ENCODE measurements around the gene RAD51B.
A peak's percentile ranks its signal among the peaks of the same experiment; 100 is the strongest.

The RAD51B gene

GRCh38 chr14:68702135-68702534 is 882.6 kb downstream of the RAD51B start:
- DNase-seq (ENCODE audit: low read depth), result no peak

- no peak for DNase-seq (ENCODE audit: low read depth)
Measured at GRCh38 chr14:68702578-68702977, 883.0 kb downstream of the RAD51B start.

GRCh38 chr14:68703093-68703492 is 883.5 kb downstream of the RAD51B start:
- peak; percentile 90 for DNase-seq (ENCODE audit: low read depth)

- DNase-seq (ENCODE audit: low read depth), result no peak
Measured at GRCh38 chr14:68704736-68705720, 885.4 kb downstream of the RAD51B start.

DNA sequence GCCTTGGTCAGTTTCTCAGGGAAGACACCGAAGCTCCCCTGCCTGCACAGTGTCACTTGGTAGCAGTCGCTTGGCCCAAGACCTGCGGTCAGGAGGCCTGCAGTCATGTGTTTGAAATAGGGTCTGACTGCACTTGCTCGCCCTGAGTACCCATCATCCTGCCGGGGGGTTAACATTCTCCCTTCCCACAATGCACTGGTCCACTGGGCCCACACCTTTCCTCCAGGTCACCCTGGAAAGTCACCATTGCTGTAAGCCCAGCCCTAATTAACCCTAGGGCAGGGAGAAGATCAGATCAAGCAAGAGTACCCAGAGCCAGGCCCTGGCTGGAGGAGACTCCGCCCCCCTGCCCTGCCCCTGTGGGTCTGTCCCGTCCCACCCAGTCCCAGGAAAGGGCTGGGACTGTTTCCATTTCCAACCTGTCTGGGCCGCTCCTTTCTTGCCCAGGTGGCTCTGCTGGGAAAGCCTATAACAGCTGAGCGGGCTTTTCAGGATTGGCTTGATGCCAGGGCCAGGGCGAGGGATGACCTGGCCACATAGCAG is 886.2 kb downstream of the RAD51B start:
- DNase-seq (ENCODE audit: low read depth), result no peak

DNA sequence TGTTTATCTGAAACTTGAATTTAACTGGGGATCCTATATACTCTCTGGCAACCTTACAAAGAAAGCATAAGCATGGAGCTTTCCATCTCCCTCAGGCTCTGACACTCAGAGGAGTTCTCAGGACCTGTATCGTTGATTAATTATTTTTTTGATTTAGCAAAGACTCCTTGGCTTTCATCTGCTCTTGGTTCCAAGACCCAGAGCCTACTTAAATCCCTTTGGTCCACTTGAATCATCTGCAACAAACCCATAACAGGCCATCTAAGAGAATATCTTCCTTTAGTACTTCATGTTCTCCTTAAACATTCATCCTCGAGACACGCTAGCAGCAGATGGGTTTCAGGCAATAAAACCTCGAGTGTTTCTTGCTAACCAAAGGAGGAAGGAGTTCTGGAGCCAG is 887.9 kb downstream of the RAD51B start:
- DNase-seq (ENCODE audit: low read depth), result no peak

GRCh38 chr14:68708343-68708742 is 888.8 kb downstream of the RAD51B start:
- DNase-seq (ENCODE audit: low read depth), result no peak

DNA sequence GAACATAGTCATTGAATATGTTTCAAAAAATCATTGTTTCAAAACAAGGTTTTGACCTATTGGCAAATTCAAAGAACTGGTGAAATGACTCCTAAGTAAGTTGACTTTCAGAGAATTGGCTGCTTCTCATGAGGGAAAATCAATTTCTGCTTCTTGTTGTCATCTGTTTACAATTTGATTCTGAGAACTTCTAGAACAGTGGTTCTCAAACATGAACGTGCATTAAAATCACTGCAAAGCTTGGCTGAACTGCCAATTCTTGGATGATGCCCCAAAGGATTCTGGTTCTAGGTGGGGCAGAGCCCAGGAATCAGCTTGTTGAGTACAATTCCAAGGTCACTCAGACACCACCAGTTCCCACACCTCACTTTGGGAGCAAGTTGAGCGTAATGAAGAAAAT is 889.4 kb downstream of the RAD51B start:
- no peak for DNase-seq (ENCODE audit: low read depth)

GRCh38 chr14:68710776-68711175 is 891.2 kb downstream of the RAD51B start:
- DNase-seq (ENCODE audit: low read depth), result no peak

DNA sequence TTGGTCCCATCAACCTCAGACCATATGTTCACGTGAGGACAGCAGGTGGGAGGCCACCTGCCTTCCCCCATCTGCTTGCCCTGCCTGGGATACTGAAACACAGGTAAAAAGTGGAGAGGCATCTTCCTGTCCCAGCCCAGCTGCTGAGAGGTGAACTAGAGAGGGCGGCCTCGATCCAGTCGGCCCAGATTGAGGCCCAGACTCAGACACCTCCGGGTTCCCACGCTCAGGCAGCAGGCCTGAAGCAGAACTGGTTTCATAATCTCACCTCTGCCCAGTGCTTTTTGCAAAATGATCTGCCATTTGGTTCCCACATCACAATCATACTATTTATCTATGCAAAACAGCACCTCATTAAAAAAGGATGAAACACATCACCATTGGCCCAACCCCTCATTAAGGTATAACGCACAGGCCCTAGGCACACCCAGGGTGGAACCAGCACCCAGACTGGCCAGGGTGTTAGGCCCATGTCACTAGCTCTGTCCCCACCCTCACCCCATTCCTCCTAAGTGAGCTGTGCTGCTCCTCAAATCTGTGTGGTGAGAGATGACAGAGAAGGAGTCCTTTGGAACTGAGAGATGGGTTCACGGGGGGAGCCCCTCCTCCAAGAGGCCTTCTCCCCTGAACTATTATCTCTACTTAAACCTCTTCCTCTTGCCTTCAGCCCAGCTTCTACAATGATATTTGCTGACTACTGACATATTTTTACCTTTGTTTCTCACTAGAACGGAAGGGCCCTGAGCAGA is 892.2 kb downstream of the RAD51B start:
- no peak for DNase-seq (ENCODE audit: low read depth)

GRCh38 chr14:68712703-68713370 is 893.3 kb downstream of the RAD51B start:
- no peak for DNase-seq (ENCODE audit: low read depth)

- DNase-seq (ENCODE audit: low read depth), result no peak
Measured at GRCh38 chr14:68713782-68714181, 894.2 kb downstream of the RAD51B start.

GRCh38 chr14:68714991-68715924 is 895.7 kb downstream of the RAD51B start:
- peak; percentile 30 for DNase-seq (ENCODE audit: low read depth)

DNA sequence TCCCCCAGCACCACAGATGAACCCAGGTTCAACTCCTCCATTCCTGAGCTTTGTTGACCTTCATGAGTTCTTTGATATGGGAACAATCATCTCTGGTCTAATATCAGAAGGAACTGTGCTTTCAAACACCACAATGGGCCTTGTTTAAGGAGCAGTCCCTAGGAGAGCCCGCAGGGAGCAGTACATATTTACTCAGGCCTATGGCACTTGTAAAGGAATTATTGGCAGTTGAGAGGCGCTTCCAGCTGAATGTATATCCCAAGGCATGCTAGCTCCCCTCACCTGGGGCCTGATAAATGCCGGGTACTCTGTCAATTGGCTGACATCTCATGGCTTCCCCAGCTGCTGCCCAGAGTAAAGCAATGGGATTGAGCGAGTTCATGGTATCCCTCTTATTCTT is 897.1 kb downstream of the RAD51B start:
- DNase-seq (ENCODE audit: low read depth), result no peak

DNA sequence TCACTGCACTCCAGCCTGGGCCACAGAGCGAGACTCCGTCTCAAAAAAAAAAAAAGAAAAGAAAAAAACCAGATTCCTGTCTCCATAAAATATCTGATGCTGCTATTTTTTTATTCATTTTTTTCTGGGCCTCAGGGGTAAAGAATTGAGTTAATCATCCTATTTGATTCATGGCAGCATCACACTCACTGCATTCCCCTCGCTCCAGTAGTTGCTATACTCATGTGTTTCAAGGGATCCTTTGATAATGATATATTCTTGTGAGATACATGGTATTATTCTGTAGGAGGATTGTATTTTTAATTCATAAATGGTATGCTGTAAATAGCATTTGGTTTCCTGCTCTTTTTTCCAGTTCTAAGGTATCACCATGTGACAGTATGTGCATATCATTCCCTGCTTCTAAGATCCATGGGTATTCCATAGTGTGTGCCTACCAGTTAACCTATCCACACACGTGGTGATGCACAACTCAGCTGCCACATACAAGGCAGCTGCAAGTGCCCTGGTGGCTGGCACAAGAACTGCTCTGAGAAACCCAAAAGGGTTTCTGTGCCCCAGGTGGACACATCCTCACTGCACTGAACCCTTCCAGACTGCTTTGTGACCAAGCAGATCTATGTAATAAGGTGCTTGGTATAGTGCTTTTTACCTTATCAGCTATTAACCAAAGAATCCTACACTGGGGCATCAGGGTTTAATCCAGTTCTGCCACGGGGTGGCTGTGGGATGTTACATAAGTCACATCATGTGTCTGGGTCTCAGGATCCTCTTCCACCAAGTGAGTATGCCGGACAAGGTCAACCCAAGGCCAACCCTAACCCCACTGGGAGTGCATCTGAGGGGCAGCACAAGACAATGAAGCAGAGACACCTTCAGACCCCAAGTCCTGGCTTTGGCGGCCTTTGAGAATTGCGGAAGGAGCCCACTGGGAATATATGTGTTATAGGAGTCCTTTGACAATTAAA is 898.7 kb downstream of the RAD51B start:
- DNase-seq (ENCODE audit: low read depth), result peak; percentile 52

DNA sequence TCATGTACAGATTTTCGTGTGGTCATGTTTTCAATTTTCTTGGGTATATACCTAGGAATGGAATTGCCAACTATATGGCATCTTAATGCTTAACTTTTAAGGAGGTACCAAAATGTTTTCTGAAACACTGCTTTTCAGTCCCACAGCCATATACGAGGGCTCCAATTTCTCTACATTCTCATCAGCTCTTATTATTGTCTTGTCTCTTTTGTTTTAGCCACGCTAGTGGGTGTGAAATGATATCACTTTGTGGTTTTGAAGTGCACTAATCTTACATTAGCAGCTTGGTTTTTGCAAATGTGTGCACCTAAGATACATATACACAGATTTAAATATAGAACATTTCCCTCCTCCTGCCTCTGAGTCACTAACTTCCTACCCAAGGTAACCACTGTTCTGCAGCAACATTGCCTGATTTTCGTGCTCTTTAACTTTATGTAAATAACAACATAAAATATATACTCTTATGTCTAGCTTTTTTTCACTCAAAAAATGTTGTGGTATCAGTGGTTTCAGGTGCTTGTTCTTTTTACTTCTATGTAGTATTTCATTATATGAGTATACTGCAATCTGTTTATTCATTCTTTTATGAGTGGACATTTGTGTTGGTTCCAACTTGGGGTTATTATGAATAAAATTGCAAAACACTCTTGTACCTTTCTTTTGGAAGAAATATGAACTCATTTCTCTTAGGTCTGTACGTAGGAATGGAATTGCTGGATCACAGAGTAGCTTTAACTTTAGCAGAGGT is 900.2 kb downstream of the RAD51B start:
- DNase-seq (ENCODE audit: low read depth), result peak; percentile 10

DNA sequence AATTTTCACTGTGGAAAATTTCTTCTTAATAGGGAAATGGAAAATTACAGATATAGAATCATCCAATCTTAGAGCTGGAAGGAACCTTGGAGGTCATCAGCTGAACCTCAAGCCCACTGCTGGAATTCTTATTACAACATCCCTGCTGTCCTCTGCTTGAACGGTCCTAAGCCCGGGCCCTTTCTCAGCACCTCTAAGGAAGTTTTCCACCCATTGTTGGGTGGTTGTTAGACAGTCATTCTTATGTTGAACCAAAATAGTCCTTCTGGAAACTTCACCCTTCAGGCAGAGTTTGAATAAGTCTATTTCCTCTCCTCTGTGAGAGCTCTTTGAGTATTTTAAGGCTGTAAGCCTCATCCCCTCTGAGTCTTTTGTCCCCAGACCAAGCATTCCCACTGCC is 902.6 kb downstream of the RAD51B start:
- no peak for DNase-seq (ENCODE audit: low read depth)

GRCh38 chr14:68722968-68723566 is 903.5 kb downstream of the RAD51B start:
- DNase-seq (ENCODE audit: low read depth), result no peak

DNA sequence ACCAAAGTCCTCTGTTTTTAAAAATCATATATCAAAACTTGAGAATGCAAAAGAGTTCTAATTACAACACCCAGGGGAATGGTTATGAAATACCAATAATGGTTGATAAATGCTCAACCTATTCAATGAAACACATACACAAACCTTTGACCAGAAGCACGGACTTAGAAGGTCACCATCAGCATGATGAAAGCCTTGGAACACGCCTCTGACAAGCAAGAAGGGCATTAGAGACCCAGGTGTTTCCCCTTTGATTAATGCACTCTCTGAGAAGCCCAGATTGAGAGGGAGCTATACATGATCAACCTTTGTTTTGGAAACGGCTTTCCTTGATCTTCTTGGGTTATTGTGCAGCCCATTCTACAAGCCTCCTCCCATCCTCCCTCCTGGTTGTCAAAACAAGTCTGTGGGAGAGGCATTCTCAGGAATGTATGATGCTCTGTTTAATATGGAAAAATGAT is 904.3 kb downstream of the RAD51B start:
- DNase-seq (ENCODE audit: low read depth), result no peak
